Keratinocyte (primary cell): ENCODE data around the gene CTNNBL1. TPM values are rescaled to one million over a fixed set of nuclear protein-coding genes. Genes with fewer than 3 reads are reported as not detected.

Experiments
- DNase-seq: peaks from one replicate; pipeline ENCODE4 v3.0.0-alpha.2; 2011; ENCODE audit warnings: low read depth, missing footprints, low spot score
- FAIRE-seq: peaks from 2 replicates; lab custom pipeline; 2011; peaks lifted over from hg19 to GRCh38; lab: Jason Lieb, UNC
- H2AFZ ChIP-seq: 2 replicates; pipeline ENCODE4 v1.6.0; 2012; ENCODE audit warnings: low read length, control low read depth, inconsistent platforms; ENCODE audit not compliant: control insufficient read depth
- H3K27ac ChIP-seq: 2 replicates; pipeline ENCODE4 v1.5.1; 2011; ENCODE audit warnings: low read length; ENCODE audit not compliant: control insufficient read depth, insufficient read depth
- H3K27me3 ChIP-seq: 3 replicates; pipeline ENCODE4 v1.6.0; 2011; ENCODE audit warnings: low read length; ENCODE audit not compliant: control insufficient read depth, insufficient read depth; ENCODE audit errors: extremely low read depth
- H3K36me3 ChIP-seq, 2 experiments: 2 replicates in 1 of 2; 3 replicates in 1 of 2; pipeline ENCODE4 v1.5.1; 2011; ENCODE audit warnings: low read length in 2 of 2, mild to moderate bottlenecking in 1 of 2; ENCODE audit not compliant: control insufficient read depth in 2 of 2, insufficient read depth in 2 of 2; ENCODE audit errors: extremely low read depth in 1 of 2
- H3K4me1 ChIP-seq: 3 replicates; pipeline ENCODE4 v1.5.1; 2011; ENCODE audit warnings: low read length; ENCODE audit not compliant: control insufficient read depth, insufficient read depth; ENCODE audit errors: extremely low read depth
- H3K4me2 ChIP-seq: 3 replicates; pipeline ENCODE4 v1.6.0; 2011; ENCODE audit warnings: low read depth, low read length; ENCODE audit not compliant: control insufficient read depth, insufficient read depth; ENCODE audit errors: extremely low read depth
- H3K4me3 ChIP-seq, 3 experiments: fragments of 200-600 bp in 1 of 3; sonication (generic) in 1 of 3; 2 replicates in 2 of 3; 3 replicates in 1 of 3; pipeline ENCODE4 v1.5.1; 2011 to 2016; ENCODE audit warnings: low read length in 3 of 3, mild to moderate bottlenecking in 3 of 3, control low read depth in 2 of 3, inconsistent platforms in 1 of 3, low read depth in 1 of 3, mixed read lengths in 1 of 3, mixed run types in 1 of 3, moderate library complexity in 1 of 3; ENCODE audit not compliant: control insufficient read depth in 2 of 3, insufficient read depth in 2 of 3; ENCODE audit errors: extremely low read depth in 1 of 3
- H3K79me2 ChIP-seq: 2 replicates; pipeline ENCODE4 v1.6.0; 2012; ENCODE audit warnings: low read length; ENCODE audit not compliant: control insufficient read depth, insufficient read depth
- H3K9ac ChIP-seq: 3 replicates; pipeline ENCODE4 v1.6.0; 2011; ENCODE audit warnings: low read length; ENCODE audit not compliant: control insufficient read depth, insufficient read depth; ENCODE audit errors: extremely low read depth
- H3K9me1 ChIP-seq: 3 replicates; pipeline ENCODE4 v1.6.0; 2011; ENCODE audit warnings: low read length; ENCODE audit not compliant: control insufficient read depth, insufficient read depth; ENCODE audit errors: extremely low read depth
- H3K9me3 ChIP-seq: 2 replicates; pipeline ENCODE4 v1.5.1; 2012; ENCODE audit warnings: low read depth, low read length; ENCODE audit not compliant: control insufficient read depth
- H4K20me1 ChIP-seq: 3 replicates; pipeline ENCODE4 v1.6.0; 2011; ENCODE audit warnings: low read length; ENCODE audit not compliant: control insufficient read depth, insufficient read depth; ENCODE audit errors: extremely low read depth
- CTCF ChIP-seq, 3 experiments: IDR thresholded peaks in 1 of 3; conservative IDR thresholded peaks in 1 of 3; optimal IDR thresholded peaks in 1 of 3; 2 replicates in 2 of 3; 3 replicates in 1 of 3; pipeline versions ENCODE3 to v1.5.1; 2011; ENCODE audit warnings: low read length in 3 of 3, mild to moderate bottlenecking in 3 of 3, moderate library complexity in 2 of 3, control low read depth in 1 of 3, inconsistent platforms in 1 of 3; ENCODE audit not compliant: insufficient read depth in 2 of 3; ENCODE audit errors: extremely low read depth in 1 of 3
- EZH2 ChIP-seq: IDR thresholded peaks from one replicate; pipeline ENCODE4 v1.6.1; 2012; ENCODE audit warnings: inconsistent platforms, mild to moderate bottlenecking, low read length, moderate library complexity
- dilution Hi-C: fragments of 300-500 bp; cut with MboI; formaldehyde crosslinking; loops from one replicate; pipeline ENCODE4 v1.7.0; 2020; ENCODE audit warnings: low sequenced_read_pairs; ENCODE audit not compliant: extremely low pct_ligation_motif_present
- polyA plus RNA-seq, 5 experiments: library from polyadenylated mRNA; depleted of rRNA in 3 of 5; stranded (reverse) in 3 of 5; stranded (forward) in 1 of 5; unstranded in 1 of 5; fragments of >200 nt; gene quantifications; 1 replicate in 1 of 5; 2 replicates in 3 of 5; 3 replicates in 1 of 5; pipeline versions ENCODE4 v1.2.1 to v1.2.3, GENCODE V29; 2011 to 2012; ENCODE audit warnings: missing spikeins in 2 of 5, low read depth in 1 of 5, low replicate concordance in 1 of 5

Gene CTNNBL1
- polyA plus RNA-seq, 1 donor (not counting 4 experiments of a cell fraction or from before 2014, with no cell fraction given): 37.0 TPM

DNA sequence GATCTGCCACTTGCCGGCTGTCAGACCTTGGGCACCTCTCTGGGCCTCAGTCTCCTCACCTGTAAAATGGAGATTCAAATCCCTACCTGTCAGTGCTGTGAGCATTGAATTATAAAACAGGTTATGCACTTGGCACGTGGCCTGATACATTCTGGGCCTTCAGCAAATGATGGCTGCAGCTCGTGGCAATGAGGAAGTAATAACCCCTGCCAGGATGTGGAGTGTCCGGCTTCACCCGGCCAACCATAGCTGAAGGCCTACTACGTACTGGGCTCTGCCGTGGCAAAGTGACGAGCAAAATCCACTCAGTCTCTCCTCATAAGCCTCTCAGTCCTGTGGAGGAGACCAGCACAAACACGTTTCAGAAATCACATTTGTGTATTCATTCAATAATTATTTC, 198.2 kb downstream of the CTNNBL1 start:
- H3K4me2 ChIP-seq: no peak overlapping the region
- no peaks in the 10 kb centered on the region for H3K79me2 ChIP-seq
- no peaks in the 10 kb centered on the region for H4K20me1 ChIP-seq
- H3K27ac ChIP-seq: no peak overlapping the region
- H2AFZ ChIP-seq: no peak overlapping the region
- no peaks in the 10 kb centered on the region for H3K9me3 ChIP-seq
- no peak overlapping the region for H3K4me3 ChIP-seq
- H3K4me1 ChIP-seq: peaks cover 5% of the 10 kb centered on the region
- peaks cover 4% of the 10 kb centered on the region for H3K27me3 ChIP-seq
- FAIRE-seq (no peak), DNase-seq (no peak)
- H3K36me3 ChIP-seq: no peaks in the 10 kb centered on the region
- TF ChIP-seq CTCF (optimal IDR thresholded peaks at IDR 0.05 in 1 of 3, IDR thresholded peaks at IDR 0.05 in 1 of 3, conservative IDR thresholded peaks at IDR 0.05 in 1 of 3; ENCODE audit: extremely low read depth in 1 of 3, insufficient read depth in 2 of 3, low read length in 3 of 3) (no peak), EZH2 (no peak)
- no peaks in the 10 kb centered on the region for H3K9me1 ChIP-seq
- dilution Hi-C loops: no loop called here
- H3K9ac ChIP-seq: no peak overlapping the region

GRCh38 chr20:37893566-37894241, 199.9 kb downstream of the CTNNBL1 start:
- Histone ChIP-seq H3K4me1 (peaks cover 15% of the 10 kb centered on the region), H3K9ac (no peak overlapping the region), H2AFZ (no peak overlapping the region), H3K4me2 (no peak overlapping the region), H3K9me3 (no peaks in the 10 kb centered on the region), H3K27ac (no peak overlapping the region), H4K20me1 (no peaks in the 10 kb centered on the region), H3K36me3 (no peaks in the 10 kb centered on the region), H3K9me1 (no peaks in the 10 kb centered on the region), H3K79me2 (no peaks in the 10 kb centered on the region), H3K4me3 (no peak overlapping the region), H3K27me3 (peaks cover 4% of the 10 kb centered on the region)
- DNase-seq (no peak), FAIRE-seq (no peak)
- dilution Hi-C loops: no loop called here
- TF ChIP-seq EZH2: no peak
- TF ChIP-seq CTCF (optimal IDR thresholded peaks at IDR 0.05 in 1 of 3, IDR thresholded peaks at IDR 0.05 in 1 of 3, conservative IDR thresholded peaks at IDR 0.05 in 1 of 3; ENCODE audit: extremely low read depth in 1 of 3, insufficient read depth in 2 of 3, low read length in 3 of 3): no peak
